ENCODE measurements around the gene MAP4.

Gene MAP4

DNA sequence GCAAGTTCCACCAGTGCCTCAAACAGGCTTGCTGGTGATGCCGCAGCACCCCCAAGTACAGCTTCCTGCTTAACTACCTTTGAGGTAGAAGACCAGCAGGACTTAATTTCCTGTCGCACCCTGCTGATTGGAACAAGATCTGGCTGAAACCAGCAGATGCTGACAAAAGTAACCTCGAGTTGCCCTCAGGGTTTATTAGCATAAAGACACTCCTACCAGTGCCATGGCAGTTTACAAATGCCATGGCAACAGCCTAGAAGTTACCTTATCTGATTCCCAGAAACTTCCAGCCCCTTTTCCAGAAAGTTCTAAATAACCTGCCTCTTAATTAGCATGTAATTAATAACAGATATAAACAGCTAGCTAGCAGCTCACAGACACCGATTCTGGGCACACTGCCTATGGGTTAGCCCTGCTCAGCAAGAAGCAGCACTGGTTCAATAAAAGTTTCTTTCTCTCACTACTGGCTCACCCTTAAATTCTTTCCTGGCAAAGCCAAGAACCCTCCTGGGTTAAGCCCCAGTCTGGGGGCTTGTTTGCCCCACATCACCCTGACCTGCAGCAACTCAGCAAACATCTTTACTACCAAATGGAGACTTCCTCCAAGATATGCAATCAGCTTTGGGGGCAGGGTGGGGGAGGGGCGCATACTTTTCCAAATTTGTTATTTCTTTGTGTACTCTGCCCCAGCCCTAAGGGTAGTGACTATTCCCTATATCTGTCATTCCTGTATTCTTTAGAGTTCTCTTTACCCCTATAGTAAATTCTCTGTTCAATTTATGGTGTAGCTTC is 54.2 kb downstream of the MAP4 start:
- DNase-seq (ENCODE audit: low read depth) = peak; percentile 7

GRCh38 chr3:47961036-47961435 is 55.2 kb downstream of the MAP4 start:
- no peak for DNase-seq (ENCODE audit: low read depth)

DNA sequence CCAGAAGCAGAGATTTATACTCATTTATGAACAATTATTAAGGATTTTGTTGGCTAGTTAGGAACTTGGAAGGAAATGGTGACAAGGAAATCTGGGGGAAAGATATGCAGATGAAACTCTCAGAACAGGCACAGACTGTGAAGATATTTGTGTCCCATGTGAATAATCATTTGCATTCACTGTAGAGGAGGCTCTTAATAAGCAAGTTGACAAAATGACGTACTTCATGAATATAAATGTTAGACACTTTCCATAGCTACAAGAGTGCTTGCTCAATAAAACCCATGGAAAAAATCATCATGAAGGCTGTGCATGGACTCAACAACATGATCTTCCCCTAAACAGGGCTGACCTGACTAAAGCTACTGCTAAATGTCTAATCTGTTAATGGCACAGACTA is 59.7 kb downstream of the MAP4 start:
- DNase-seq (ENCODE audit: low read depth) = no peak

DNA sequence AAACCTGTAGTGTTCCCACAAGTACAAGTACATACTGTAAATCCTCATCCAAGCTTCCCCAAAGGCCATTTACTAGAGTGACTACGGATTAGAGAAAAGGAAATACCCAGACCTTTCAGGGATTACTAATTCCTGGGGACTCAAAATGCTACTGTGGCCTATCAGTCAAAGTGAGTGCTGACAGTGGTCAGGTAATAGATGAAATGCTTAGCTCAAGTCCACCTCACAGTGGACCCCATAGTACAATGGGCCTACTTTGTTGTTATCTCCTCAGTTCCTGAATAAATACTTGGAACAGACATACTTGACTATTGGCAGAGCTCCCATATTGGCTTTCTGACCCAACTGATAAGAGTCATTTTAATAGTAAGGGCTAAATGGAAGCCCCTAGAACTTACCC is 61.6 kb downstream of the MAP4 start:
- DNase-seq (ENCODE audit: low read depth) = no peak

DNA sequence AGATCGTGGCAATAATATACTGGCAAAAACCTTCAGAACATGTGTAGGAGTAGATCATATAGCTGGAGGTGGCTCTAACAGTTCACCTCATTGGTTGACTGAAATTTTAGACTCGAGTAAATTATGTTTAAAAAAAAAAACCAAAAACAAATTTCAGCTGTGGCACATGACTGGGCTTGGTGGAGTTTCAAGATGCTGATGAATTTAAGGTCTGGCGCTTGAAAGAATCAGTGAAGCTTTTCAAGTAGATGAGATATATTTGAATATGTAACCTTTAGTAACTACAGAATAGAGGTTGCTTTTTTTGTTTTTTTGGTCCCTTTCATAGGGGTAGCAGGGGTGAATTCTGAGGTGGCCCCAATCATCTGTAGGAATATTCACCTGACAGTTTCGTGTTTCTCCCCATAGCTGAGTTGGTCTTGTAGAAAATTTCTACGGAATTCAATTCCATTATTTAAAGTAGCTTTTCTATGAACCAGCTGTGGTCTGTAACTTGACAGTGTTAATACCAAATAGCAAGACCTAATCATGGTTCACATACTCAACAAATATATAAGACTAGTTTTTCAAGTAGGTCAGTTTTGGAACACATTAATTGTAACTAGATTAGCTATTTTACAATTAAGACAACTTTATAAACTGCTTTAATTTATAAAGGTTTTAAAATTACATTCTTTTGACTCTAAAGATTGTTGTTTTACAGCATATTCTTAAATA is 65.6 kb downstream of the MAP4 start:
- DNase-seq (ENCODE audit: low read depth) = no peak

DNA sequence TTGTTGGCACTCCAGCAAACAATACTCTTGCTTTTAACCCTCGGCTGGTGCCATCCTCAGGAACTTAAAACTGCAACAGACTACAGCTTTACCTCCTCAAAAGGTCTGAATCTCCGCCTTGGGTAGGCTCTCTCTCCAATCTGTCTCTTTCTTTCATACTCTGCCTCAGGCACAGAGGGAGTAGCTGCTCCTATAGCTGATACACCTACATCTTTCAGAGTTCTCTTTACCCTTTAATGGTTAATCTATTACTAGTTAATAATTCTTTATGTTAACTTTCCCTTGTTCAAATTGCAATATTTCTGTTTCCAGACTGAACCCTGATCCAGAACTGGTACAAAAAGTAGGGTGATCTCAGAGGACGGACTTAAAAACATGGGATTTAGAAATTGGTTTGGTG is 66.2 kb downstream of the MAP4 start:
- no peak for DNase-seq (ENCODE audit: low read depth)

GRCh38 chr3:47940232-47940631 is 76.0 kb downstream of the MAP4 start:
- DNase-seq (ENCODE audit: low read depth) = no peak

- DNase-seq (ENCODE audit: low read depth) = no peak
Observed at GRCh38 chr3:47932421-47932820, 83.8 kb downstream of the MAP4 start.

DNA sequence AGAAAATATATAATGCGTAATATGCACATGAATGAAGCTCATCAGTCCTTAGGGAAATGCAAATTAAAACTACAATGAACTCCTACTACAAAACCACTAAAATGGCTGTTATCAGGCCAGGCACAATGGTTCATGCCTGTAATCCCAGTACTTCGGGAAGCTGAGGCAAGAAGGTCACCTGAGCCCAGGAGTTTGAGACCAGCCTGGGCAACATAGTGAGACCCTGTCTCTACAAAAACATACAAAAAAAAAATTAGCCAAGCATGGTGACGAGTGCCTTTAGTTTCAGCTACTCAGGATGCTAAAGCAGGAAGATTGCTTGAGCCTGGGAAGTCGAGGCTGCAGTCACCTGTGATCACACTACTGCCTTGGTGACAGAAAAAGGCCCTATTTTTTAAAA is 85.2 kb downstream of the MAP4 start:
- no peak for DNase-seq (ENCODE audit: low read depth)

DNA sequence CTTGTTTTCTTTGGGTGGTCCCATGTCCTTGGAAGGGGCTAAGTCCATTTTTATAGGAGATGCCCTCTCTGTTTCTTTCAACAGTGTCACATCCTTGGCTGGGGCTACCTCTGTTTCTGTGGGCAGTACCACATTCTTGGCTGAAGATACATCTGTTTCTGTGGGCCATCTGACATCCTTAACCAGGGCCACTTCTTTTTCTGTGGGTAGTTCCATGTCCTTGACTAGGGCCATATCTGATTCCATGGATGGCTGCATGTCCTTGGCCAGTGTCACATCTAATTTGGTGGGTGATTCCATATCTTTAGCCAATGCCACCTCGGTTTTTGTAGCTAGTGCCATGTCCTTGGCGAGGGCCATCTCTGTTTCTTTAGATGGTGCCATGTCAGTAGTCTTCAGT is 99.5 kb downstream of the MAP4 start:
- DNase-seq (ENCODE audit: low read depth) = no peak

DNA sequence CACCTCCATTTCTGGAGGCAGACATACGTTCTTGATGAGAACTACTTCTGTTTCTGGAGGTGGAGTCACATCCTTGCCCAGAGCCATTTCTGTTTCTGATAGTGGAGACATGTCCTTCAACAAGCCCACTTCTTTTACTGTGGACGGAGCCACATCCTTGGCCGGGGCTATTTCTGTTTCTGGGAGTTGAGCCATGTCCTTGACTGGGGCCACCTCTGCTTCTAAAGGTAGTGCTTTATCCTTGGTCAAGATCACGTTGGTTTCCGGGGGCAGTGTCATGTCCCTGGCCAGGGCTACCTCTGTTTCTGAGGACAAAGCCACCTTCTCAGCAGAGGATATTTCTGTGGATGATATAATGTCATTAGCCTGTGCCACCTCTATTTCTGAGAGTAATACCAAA is 100.0 kb downstream of the MAP4 start:
- no peak for DNase-seq (ENCODE audit: low read depth)

DNA sequence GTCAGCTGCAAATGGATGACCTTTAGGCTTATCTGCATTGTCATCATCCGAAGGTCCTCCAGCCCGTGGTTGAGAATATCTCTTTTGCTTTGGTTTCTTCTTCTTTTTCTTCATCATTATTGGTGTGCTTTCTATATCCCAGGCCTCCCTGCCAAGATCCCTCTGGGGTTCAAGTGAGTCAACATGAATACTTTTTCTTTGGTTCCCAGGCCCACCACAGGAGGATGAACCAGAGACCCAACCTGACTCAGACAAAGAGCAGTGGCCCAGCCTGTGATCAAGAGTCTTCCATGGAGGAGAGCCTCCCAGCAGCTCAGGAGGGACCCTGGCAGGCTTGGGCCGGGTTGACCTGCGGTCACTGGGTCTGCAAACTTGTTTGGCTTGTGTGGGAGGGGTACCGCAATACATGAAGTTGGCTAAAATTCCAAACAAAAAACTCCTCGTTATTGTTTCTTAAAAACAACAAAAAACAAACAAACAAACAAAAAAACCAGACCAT is 104.2 kb downstream of the MAP4 start:
- no peak for DNase-seq (ENCODE audit: low read depth)

GRCh38 chr3:47910777-47911440 is 105.3 kb downstream of the MAP4 start:
- DNase-seq (ENCODE audit: low read depth) = no peak

GRCh38 chr3:47910233-47910632 is 106.0 kb downstream of the MAP4 start:
- no peak for DNase-seq (ENCODE audit: low read depth)

DNA sequence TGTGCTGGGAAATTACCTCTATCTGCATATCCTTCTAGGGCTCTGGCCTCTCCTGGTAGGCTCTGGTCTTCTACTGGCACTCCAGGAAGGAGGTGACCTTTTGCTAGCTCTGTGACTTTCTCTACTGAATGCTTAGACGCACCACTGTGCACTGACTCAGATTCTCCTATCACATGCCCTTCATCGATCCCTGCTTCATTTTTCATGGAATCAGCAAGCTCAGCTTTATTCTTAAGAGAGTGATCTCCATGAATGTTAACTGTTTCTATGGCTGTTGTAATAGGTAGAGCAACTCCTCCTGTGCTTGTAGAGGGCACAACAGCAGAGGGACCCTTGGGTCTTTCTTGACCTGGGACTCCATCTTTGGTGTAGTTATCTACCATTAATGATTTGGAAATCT is 106.6 kb downstream of the MAP4 start:
- no peak for DNase-seq (ENCODE audit: low read depth)

DNA sequence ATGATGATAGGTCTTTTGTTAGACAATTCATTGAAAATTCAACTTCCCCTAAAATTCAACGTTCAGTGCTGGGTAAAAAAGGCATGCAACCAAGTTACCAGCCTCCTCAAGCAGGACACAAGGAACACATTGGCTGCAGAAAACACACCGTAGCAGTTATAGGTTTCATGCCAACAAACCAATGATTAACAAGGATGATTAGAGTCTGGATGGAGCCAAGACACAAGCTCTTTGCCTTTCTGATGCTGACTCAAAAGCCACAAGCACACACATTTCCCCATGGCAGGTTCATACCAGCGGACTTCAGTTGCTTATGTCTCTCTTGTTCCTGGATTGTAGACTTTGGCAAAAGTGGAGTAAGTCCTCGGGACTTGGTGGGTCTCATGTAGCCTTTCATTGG is 107.5 kb downstream of the MAP4 start:
- DNase-seq (ENCODE audit: low read depth) = no peak

GRCh38 chr3:47907784-47908183 is 108.4 kb downstream of the MAP4 start:
- no peak for DNase-seq (ENCODE audit: low read depth)

- DNase-seq (ENCODE audit: low read depth) = no peak
Observed at GRCh38 chr3:47902746-47903145, 113.5 kb downstream of the MAP4 start.

DNA sequence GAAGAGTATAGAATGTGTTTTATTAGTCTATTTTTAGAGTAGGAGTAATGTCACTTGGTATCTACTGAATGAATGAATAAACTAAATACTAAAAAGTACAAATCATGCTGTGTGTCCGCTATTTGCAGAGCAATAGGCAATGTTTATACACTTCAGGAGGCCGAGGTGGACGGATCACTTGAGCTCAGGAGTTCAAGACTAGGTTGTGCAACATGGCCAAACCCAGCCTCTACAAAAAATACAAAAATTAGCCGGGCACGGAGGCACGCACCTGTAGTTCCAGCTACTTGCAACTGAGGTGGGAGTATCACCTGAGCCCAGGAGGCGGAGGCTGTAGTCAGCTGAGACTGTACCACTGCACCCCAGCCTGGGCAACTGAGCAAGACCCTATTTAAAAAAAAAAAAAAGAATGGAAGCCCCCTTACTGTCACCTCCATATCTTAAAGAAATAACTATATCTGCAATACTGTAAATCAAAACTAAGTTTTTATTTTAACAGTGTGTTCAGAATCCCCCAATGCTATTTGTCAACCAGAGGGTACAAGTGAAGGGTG is 114.9 kb downstream of the MAP4 start:
- DNase-seq (ENCODE audit: low read depth) = no peak

- no peak for DNase-seq (ENCODE audit: low read depth)
Observed at GRCh38 chr3:47899495-47900108, 116.6 kb downstream of the MAP4 start.

DNA sequence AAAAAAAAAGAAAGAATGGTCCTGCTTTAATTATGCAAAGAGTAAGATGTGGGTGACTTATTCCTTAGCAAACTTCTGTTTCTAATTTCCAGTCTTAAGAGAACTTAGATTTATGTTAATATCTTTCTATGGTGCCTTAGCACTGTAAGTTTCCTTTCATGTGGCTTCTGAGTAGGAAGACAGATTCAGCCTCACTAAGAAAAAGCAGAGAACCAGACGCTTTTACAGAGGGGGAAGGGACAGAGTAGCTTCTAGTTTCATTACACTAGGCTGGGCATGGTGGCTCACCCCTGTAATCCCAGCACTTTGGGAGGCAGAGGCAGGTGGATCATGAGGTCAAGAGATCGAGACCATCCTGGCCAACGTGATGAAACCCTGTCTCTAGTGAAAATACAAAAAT is 118.3 kb downstream of the MAP4 start:
- no peak for DNase-seq (ENCODE audit: low read depth)

DNA sequence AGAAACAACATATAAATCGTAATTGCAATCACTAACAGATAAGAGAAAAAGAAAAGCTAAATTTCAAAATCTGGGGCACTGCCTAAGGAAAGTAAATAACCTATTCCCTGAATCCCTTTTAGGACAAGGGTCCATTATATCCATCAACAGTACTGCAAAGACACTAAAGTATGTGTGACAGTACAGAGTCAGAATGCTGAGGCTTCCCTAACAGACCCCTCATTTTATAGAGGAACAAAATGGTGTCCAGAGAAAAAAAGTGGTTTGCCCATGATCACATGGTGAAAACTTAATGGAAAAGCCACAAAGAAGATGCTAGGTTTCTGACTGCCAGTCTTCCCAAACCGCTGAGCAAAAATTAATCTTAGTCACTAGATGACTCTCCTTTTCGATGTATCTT is 119.5 kb downstream of the MAP4 start:
- no peak for DNase-seq (ENCODE audit: low read depth)
